Activated CD8-positive, alpha-beta memory T cell treated with anti-CD3 and anti-CD28 coated beads, Interleukin-2, amount 50 U/mL, for 1 hour (primary cell): ENCODE results near the gene TMEM134.

Source experiments
- DNase-seq: peaks from one replicate; pipeline ENCODE4 v3.0.0-alpha.2; 2020; ENCODE audit errors: extremely low read depth

The TMEM134 gene

GRCh38 chr11:67500831-67501715 lies 32.0 kb upstream of the TMEM134 start:
- DNase-seq, result no peak

- DNase-seq, result no peak
Observed at GRCh38 chr11:67500484-67500821, 31.4 kb upstream of the TMEM134 start.

- no peak for DNase-seq
Observed at GRCh38 chr11:67499808-67500483, 30.9 kb upstream of the TMEM134 start.

GRCh38 chr11:67498544-67498972 lies 29.5 kb upstream of the TMEM134 start:
- no peak for DNase-seq

- no peak for DNase-seq
Observed at GRCh38 chr11:67497656-67498291, 28.7 kb upstream of the TMEM134 start.

- no peak for DNase-seq
Observed at GRCh38 chr11:67496113-67496512, 27.1 kb upstream of the TMEM134 start.

GRCh38 chr11:67495234-67496005 lies 26.4 kb upstream of the TMEM134 start:
- no peak for DNase-seq

- no peak for DNase-seq
Observed at GRCh38 chr11:67494371-67495233, 25.6 kb upstream of the TMEM134 start.

GRCh38 chr11:67493548-67494370 lies 24.7 kb upstream of the TMEM134 start:
- no peak for DNase-seq

GRCh38 chr11:67492801-67493547 lies 23.9 kb upstream of the TMEM134 start:
- DNase-seq, result no peak

GRCh38 chr11:67492069-67492727 lies 23.1 kb upstream of the TMEM134 start:
- no peak for DNase-seq

GRCh38 chr11:67491276-67492068 lies 22.4 kb upstream of the TMEM134 start:
- DNase-seq, result no peak

- DNase-seq, result no peak
Observed at GRCh38 chr11:67490727-67491065, 21.6 kb upstream of the TMEM134 start.

GRCh38 chr11:67489885-67490726 lies 21.1 kb upstream of the TMEM134 start:
- no peak for DNase-seq

GRCh38 chr11:67489203-67489884 lies 20.3 kb upstream of the TMEM134 start:
- DNase-seq, result no peak

GRCh38 chr11:67486481-67487195 lies 17.6 kb upstream of the TMEM134 start:
- no peak for DNase-seq
